Measurements from ENCODE around the gene TCHHL1. TPM values are rescaled to one million over a fixed set of nuclear protein-coding genes. Genes with fewer than 3 reads are reported as not detected.

TCHHL1 gene
- total and polyA plus RNA-seq, 9 of the 15 experiments (the other 6 are each of a cell fraction or from before 2014, with no cell fraction given): not detected

DNA sequence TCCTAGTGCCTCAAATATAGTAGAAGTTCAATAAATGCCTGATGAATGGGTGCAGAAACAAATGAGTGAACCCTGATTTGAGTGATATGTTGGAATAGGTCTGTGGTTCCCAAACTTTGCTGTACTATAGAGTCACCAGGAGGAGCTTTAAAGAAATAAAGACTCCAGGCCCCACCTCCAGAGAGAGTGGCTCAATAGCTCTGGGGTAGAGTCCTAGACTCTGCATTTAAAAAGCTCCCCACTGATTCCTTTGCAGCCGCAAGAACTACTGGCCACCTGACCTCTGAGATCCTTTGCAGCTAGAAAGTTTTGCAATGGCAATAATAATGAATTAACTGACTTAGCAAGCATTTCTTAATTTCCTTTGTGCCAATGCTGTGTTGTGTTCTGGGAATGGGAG is 20.9 kb downstream of the TCHHL1 start:
- in situ Hi-C loops (cut with MboI): no loop called here
- no peak overlapping the region for H3K4me3 ChIP-seq

More for the DNA sequence above, 20.9 kb downstream of the TCHHL1 start:
- TF ChIP-seq VEZF1 (CRISPR knock-in tag; IDR thresholded peaks at IDR 0.05) (no peak), NR3C1 (CRISPR knock-in tag; IDR thresholded peaks at IDR 0.05) (no peak), ZBTB12 (CRISPR knock-in tag; IDR thresholded peaks at IDR 0.05) (no peak)
- no peaks in the 10 kb centered on the region for H3K79me2 ChIP-seq (ENCODE audit: control insufficient read depth, insufficient read depth, low read length)
- H3K9me1 ChIP-seq (ENCODE audit: control insufficient read depth, insufficient read depth, low read length): no peaks in the 10 kb centered on the region
- H3K9ac ChIP-seq (ENCODE audit: insufficient read depth in 1 of 2, low read depth in 2 of 2, low read length in 2 of 2): no peak overlapping the region
- no peak overlapping the region for H3K4me2 ChIP-seq (ENCODE audit: insufficient read depth, low read length)
- no peak for ATAC-seq
- H3K27me3 ChIP-seq (ENCODE audit: control insufficient read depth in 2 of 2, insufficient read depth in 2 of 2, low read length in 2 of 2): no peaks in the 10 kb centered on the region; a peak in 1 of 5 replicates
- no peak overlapping the region for H2AFZ ChIP-seq (ENCODE audit: low read depth, low read length)
- WGBS (ENCODE audit: insufficient coverage, low coverage, missing lambda C conversion rate): 0% methylated on average over 1 of the region's 1 CpG
- H3K27ac ChIP-seq (ENCODE audit: extremely low read depth, low read depth, low read length): no peak overlapping the region
- no peaks in the 10 kb centered on the region for H4K20me1 ChIP-seq (replicated peaks; ENCODE audit: control insufficient read depth, insufficient read depth, low read length)
- H3K9me3 ChIP-seq (replicated peaks; ENCODE audit: control insufficient read depth, insufficient read depth, low read depth, low read length): no peaks in the 10 kb centered on the region
- ChIA-PET POLR2A (interaction anchor here (1.0 kb wide), 1 partner anchor 18 kb away, joined by 3 read pairs; no protein-coding TSS in a partner anchor), CTCF (ENCODE audit: low intra/inter-chr PET ratio) (no interaction called here)
- H3K4me1 ChIP-seq (replicated peaks in 1 of 2; ENCODE audit: control insufficient read depth in 2 of 2, insufficient read depth in 2 of 2, low read length in 2 of 2): peaks cover 9 to 17% of the 10 kb centered on the region in 2 experiments
- intact Hi-C loops (cut with micrococcal nuclease): no loop called here
- BruUV-seq (replicated peaks): no TSS peak
- H3K36me3 ChIP-seq (ENCODE audit: control insufficient read depth, insufficient read depth, low read length): no peaks in the 10 kb centered on the region
- FAIRE-seq: no peak
- DNase-seq (ENCODE audit: extremely low read depth in 1 of 4, low spot score in 3 of 4): no peak
